Neural progenitor cell (in vitro differentiated cells): Measurements from ENCODE around the gene NDOR1. TPM values are rescaled to one million over a fixed set of nuclear protein-coding genes. Genes with fewer than 3 reads are reported as not detected.
"Not testable (repeated sequence)": the region's sequence is repeated elsewhere in the genome, so short reads cannot be mapped to it uniquely, and the experiment has no call there.

Experiments
- DNase-seq: peaks from one replicate; pipeline ENCODE4 v3.0.0-alpha.2; 2016; ENCODE audit warnings: low spot score
- H2AFZ ChIP-seq: fragments of 200-600 bp; sonication (generic); replicated peaks from 2 replicates; pipeline ENCODE4 v1.6.1; 2016; ENCODE audit warnings: antibody characterized with exemption
- H3F3A ChIP-seq: fragments of 200-600 bp; sonication (generic); 2 replicates; pipeline ENCODE4 v1.6.1; 2016; ENCODE audit warnings: antibody characterized with exemption, low read depth
- H3K27ac ChIP-seq: fragments of 200-600 bp; sonication (generic); 2 replicates; pipeline ENCODE4 v1.5.1; 2016; ENCODE audit warnings: mild to moderate bottlenecking
- H3K27me3 ChIP-seq: fragments of 200-600 bp; sonication (generic); 2 replicates; pipeline ENCODE4 v1.6.1; 2016; ENCODE audit warnings: mild to moderate bottlenecking, moderate library complexity
- H3K36me3 ChIP-seq: fragments of 200-600 bp; sonication (generic); 2 replicates; pipeline ENCODE4 v1.5.1; 2016
- H3K4me1 ChIP-seq: fragments of 200-600 bp; sonication (generic); 2 replicates; pipeline ENCODE4 v1.6.1; 2016; ENCODE audit warnings: mixed run types
- H3K4me2 ChIP-seq: fragments of 200-600 bp; sonication (generic); 2 replicates; pipeline ENCODE4 v1.6.1; 2016
- H3K4me3 ChIP-seq: fragments of 200-600 bp; sonication (generic); 2 replicates; pipeline ENCODE4 v1.5.1; 2016
- H3K79me2 ChIP-seq: fragments of 200-600 bp; sonication (generic); 2 replicates; pipeline ENCODE4 v1.6.1; 2016; ENCODE audit warnings: low read depth
- H3K9ac ChIP-seq: fragments of 200-600 bp; sonication (generic); 2 replicates; pipeline ENCODE4 v1.6.1; 2016
- H3K9me3 ChIP-seq: fragments of 200-600 bp; sonication (generic); 2 replicates; pipeline ENCODE4 v1.5.1; 2016; ENCODE audit warnings: low read depth
- H4K20me1 ChIP-seq: fragments of 200-600 bp; sonication (generic); 2 replicates; pipeline ENCODE4 v1.6.1; 2016; ENCODE audit warnings: low read depth
- H3K27ac Mint-ChIP-seq: 3 replicates; pipeline ENCODE4 v1.8.0; 2021; ENCODE audit warnings: mixed read lengths
- H3K27me3 Mint-ChIP-seq: 2 replicates; pipeline ENCODE4 v1.8.0; 2022; ENCODE audit warnings: low read depth, mild to moderate bottlenecking, inconsistent platforms, moderate library complexity, mixed read lengths; ENCODE audit not compliant: insufficient read depth
- H3K36me3 Mint-ChIP-seq: 3 replicates; pipeline ENCODE4 v1.8.0; 2021; ENCODE audit warnings: mixed read lengths
- H3K4me1 Mint-ChIP-seq: 3 replicates; pipeline ENCODE4 v1.8.0; 2021; ENCODE audit warnings: mixed read lengths
- H3K4me3 Mint-ChIP-seq: 3 replicates; pipeline ENCODE4 v1.8.0; 2021; ENCODE audit warnings: mild to moderate bottlenecking, moderate library complexity, mixed read lengths
- H3K9me3 Mint-ChIP-seq: 3 replicates; pipeline ENCODE4 v1.8.0; 2020; ENCODE audit warnings: mixed read lengths
- CTCF ChIP-seq: fragments of 200-600 bp; sonication (generic); IDR thresholded peaks from 2 replicates; pipeline ENCODE4 v1.5.1; 2017; ENCODE audit warnings: antibody characterized with exemption, mild to moderate bottlenecking
- EZH2 ChIP-seq: fragments of 200-600 bp; sonication (generic); IDR thresholded peaks from 2 replicates; pipeline ENCODE4 v1.6.1; 2017; ENCODE audit warnings: antibody characterized with exemption, mild to moderate bottlenecking, moderate library complexity
- EZH2phosphoT487 ChIP-seq: fragments of 200-600 bp; sonication (generic); IDR thresholded peaks from 2 replicates; pipeline ENCODE4 v1.6.1; 2017; ENCODE audit warnings: antibody characterized with exemption
- total RNA-seq: library from RNA; depleted of rRNA; stranded (reverse); fragments of >200 nt; gene quantifications from 2 replicates; pipeline ENCODE4 v1.2.3, GENCODE V29; 2015; ENCODE audit warnings: low replicate concordance

Gene NDOR1
- total RNA-seq, 1 donor from 2014 or later, result 5.1 TPM

DNA sequence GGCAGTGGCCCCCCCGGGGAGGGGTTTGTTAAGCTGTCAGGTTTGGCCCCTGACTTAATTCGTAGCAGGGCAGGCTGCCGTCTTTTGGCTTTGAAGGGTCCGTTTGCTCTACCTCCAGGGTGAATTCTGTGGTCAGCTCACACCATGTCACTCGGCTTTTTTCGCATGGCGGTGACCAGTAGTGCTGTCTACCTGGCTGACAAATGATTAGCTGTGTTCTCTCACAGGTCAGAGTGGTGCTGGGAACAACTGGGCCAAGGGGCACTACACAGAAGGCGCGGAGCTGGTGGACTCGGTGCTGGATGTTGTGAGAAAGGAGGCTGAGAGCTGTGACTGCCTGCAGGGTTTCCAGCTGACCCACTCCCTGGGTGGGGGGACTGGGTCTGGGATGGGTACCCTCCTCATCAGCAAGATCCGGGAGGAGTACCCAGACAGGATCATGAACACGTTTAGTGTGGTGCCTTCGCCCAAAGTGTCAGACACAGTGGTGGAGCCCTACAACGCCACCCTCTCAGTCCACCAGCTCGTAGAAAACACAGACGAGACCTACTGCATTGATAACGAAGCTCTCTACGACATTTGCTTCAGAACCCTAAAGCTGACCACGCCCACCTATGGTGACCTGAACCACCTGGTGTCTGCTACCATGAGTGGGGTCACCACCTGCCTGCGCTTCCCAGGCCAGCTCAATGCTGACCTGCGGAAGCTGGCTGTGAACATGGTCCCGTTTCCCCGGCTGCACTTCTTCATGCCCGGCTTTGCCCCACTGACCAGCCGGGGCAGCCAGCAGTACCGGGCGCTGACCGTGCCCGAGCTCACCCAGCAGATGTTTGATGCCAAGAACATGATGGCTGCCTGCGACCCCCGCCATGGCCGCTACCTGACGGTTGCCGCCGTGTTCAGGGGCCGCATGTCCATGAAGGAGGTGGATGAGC is 37.0 kb downstream of the NDOR1 start:
- H3K4me1 ChIP-seq, result peaks cover 7% of the 10 kb centered on the region
- H3K27ac ChIP-seq, result no peak overlapping the region
- peaks cover 44% of the 10 kb centered on the region for H4K20me1 ChIP-seq
- no peak overlapping the region for H2AFZ ChIP-seq
- no peaks in the 10 kb centered on the region for H3K9me3 ChIP-seq
- no peak for DNase-seq
- H3K36me3 ChIP-seq, result no peaks in the 10 kb centered on the region
- H3K9ac ChIP-seq, result peak overlapping the region; percentile 68
- H3K27me3 Mint-ChIP-seq, result no peaks in the 10 kb centered on the region
- H3K36me3 Mint-ChIP-seq, result peaks cover 14% of the 10 kb centered on the region
- no peak overlapping the region for H3K27ac Mint-ChIP-seq
- H3F3A ChIP-seq, result peaks cover 51% of the 10 kb centered on the region
- no peaks in the 10 kb centered on the region for H3K9me3 Mint-ChIP-seq
- peaks cover 36% of the 10 kb centered on the region for H3K79me2 ChIP-seq
- peak overlapping the region; percentile 100 for H3K4me2 ChIP-seq
- peak overlapping the region; percentile 92 for H3K4me3 Mint-ChIP-seq
- peak overlapping the region; percentile 100 for H3K4me3 ChIP-seq
- H3K27me3 ChIP-seq, result no peaks in the 10 kb centered on the region
- H3K4me1 Mint-ChIP-seq, result peaks cover 43% of the 10 kb centered on the region
- TF ChIP-seq EZH2 (no peak), EZH2phosphoT487 (no peak), CTCF (no peak)

GRCh38 chr9:137243266-137243625 is 37.7 kb downstream of the NDOR1 start:
- peaks cover 14% of the 10 kb centered on the region for H3K36me3 Mint-ChIP-seq
- not testable (repeated sequence) for H3K4me2 ChIP-seq, H3K27ac Mint-ChIP-seq

DNA sequence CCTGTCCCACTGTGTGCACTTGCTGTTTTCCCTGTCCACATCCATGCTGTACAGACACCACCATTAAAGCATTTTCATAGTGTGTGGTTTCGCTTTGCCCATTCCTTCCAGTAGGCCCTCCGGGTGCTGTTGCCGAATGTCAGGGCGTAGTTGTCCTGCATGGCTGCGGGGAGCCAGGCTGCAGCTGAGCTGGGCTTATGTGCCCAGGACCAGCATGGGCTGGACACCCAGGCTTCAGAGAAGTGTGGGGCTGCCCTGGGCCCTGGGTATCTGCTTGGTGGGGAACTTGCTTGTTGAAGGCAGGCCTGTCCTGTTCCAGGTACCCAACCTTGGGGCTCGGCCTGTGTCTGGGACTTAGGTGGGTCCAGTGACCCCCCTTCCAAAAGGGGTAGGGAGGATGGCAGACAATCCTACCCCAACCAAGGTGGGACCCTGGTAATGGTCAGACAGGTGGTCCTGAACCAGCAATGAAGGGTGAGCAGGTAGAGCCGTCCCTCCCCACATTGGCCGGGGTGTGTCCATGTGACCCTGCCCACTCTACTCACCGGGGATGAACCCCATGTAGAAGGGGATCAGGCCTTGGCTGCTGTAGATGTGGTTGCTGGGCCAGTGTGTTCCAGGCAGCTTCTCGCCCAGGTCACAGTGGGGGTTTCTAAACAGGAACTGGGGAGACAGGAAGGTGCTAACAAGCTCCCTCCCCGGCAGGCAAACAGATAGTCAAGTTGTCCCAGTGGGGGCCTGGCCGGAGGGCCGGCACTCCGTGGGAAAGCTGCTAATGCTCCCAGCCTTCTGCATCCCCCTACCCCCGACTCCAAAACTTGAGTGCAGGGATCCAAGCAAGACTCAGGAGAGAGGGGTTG is 38.4 kb downstream of the NDOR1 start:
- H3K36me3 ChIP-seq, result no peaks in the 10 kb centered on the region
- no peaks in the 10 kb centered on the region for H3K27me3 Mint-ChIP-seq
- no peak overlapping the region for H3K4me2 ChIP-seq
- H3K9ac ChIP-seq, result no peak overlapping the region
- TF ChIP-seq EZH2 (no peak), CTCF (no peak), EZH2phosphoT487 (no peak)
- H3K27ac Mint-ChIP-seq, result no peak overlapping the region
- H2AFZ ChIP-seq, result no peak overlapping the region
- peaks cover 7% of the 10 kb centered on the region for H3K4me1 ChIP-seq
- peaks cover 43% of the 10 kb centered on the region for H3F3A ChIP-seq
- no peak for DNase-seq
- H3K79me2 ChIP-seq, result peaks cover 33% of the 10 kb centered on the region
- H3K36me3 Mint-ChIP-seq, result peaks cover 14% of the 10 kb centered on the region
- peaks cover 38% of the 10 kb centered on the region for H4K20me1 ChIP-seq
- H3K4me3 ChIP-seq, result no peak overlapping the region
- no peaks in the 10 kb centered on the region for H3K9me3 ChIP-seq
- no peaks in the 10 kb centered on the region for H3K9me3 Mint-ChIP-seq
- H3K4me1 Mint-ChIP-seq, result peaks cover 42% of the 10 kb centered on the region
- peak overlapping the region; percentile 92 for H3K4me3 Mint-ChIP-seq
- H3K27me3 ChIP-seq, result no peaks in the 10 kb centered on the region
- H3K27ac ChIP-seq, result no peak overlapping the region

More at GRCh38 chr9:137243266-137243625, 37.7 kb downstream of the NDOR1 start:
- H3K9me3 ChIP-seq, H2AFZ ChIP-seq, H3K4me1 ChIP-seq, H3K27me3 ChIP-seq, DNase-seq, H3K36me3 ChIP-seq, H3K27ac ChIP-seq, H3K27me3 Mint-ChIP-seq, H3K9ac ChIP-seq, H3K4me3 ChIP-seq, H3K9me3 Mint-ChIP-seq: not testable (repeated sequence)
- H4K20me1 ChIP-seq, result peaks cover 44% of the 10 kb centered on the region
- peaks cover 36% of the 10 kb centered on the region for H3K79me2 ChIP-seq
- H3F3A ChIP-seq, result peaks cover 47% of the 10 kb centered on the region
- Mint-ChIP-seq H3K4me3 (peak overlapping the region; percentile 92), H3K4me1 (peaks cover 45% of the 10 kb centered on the region)
